Embryonic facial prominence (tissue), 1 donor: ENCODE data around the gene BORCS6.
"Not testable (repeated sequence)": the region's sequence is repeated elsewhere in the genome, so short reads cannot be mapped to it uniquely, and the experiment has no call there.

Source experiments
- DNase-seq: peaks from one replicate; pipeline ENCODE4 v3.0.0-alpha.2; 2016; ENCODE audit errors: extremely low spot score

Gene BORCS6

DNA sequence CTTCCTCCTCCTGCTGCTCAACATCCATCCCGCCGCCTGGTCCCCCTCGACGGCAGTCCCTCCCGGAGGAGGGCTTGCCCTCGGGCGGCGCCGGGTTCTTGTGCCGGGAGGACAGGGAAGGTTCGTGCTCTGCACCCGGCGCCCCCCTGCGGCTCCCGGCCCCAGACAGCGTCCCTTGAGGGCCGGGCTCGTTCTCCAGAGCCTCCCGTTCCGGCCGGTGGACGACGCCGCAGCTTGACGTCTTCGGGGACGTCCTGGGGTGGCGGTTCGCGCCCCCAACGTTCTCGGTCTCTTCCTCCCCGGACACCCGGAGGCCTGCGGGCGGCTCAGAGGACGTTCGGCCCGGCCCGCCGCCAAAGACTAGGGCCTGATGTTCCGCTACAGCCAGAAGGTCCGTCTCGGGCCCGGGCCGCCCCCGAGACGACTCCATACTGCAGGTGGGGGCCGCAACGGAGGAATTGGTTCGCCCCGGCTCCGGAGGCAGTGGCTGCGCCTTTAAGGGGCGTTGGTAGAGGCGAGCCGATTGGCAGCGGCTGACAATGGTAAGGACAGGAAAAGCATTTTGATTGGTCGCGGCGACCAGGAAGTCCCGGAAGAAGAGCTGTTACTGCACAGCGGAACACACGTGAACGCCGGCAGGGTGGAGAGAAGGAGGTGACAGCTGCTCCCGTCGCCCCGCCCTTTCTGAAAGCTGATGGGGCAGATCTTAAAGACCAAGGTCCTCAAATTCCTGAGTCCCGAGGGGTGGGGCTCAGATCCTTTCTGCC lies at the start of gene BORCS6:
TSS of gene BORCS6 (minus strand) at position 470 of the 767 bp plus-strand sequence. CDS start at position 430, 40 bp downstream.
- peak; percentile 97 for DNase-seq

DNA sequence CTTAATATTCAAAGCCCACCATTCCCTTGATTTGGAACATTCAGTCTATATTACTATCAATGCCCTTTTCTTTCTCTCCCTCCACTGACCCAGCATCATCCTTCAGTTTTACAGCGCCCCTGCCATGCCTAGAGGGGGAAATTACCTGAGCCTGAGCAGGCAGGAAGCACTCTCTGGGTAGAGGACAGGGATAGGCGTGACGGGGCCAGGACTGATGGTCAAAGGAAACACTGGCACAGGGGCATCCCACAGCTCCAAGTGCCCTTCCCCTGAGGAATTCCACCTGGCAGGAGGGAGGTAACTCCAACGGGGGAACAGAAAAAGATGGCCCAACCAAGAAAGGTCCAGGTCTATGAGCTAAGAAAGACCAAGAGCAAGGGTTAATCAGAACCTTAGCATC lies 47.9 kb upstream of the BORCS6 start:
- DNase-seq: no peak

DNA sequence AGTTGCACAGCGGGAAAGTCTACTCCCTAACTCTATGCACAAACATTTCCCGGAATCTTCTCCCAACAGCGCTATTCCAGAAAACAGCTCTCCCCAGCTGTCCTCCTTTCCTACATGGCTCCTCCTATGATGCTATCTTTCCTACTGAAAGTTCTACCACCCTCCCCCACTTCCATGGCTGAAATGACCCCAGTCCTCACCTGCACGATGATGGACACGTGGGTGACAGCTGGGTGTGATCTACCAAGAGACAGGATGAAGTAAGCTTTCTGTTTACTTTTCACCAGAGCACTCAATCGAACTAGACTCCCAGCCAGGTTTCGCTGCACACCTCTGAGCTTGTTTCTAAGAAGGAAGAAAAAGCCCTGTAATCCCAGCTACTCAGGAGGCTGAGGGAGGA lies 47.2 kb upstream of the BORCS6 start:
- no peak for DNase-seq

DNA sequence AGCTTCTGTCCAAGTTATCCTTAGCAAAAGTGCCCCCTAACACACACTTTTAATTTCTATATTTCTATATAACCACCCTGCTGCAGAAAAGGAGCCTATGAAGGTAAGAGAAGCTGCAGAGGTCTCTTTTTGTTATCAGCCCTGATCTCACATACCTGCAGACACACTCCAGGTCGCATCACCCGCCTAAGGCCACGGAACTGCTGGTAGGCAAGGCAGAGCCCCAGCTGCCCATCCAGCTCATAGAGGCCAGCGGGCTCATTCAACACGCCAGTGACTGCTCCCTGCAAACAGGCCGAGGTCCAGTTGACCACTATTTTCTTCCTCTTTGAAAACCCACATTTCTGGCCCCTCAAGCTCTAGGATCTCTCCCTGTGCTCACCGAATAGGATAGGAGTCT lies 45.7 kb upstream of the BORCS6 start:
- DNase-seq: no peak

DNA sequence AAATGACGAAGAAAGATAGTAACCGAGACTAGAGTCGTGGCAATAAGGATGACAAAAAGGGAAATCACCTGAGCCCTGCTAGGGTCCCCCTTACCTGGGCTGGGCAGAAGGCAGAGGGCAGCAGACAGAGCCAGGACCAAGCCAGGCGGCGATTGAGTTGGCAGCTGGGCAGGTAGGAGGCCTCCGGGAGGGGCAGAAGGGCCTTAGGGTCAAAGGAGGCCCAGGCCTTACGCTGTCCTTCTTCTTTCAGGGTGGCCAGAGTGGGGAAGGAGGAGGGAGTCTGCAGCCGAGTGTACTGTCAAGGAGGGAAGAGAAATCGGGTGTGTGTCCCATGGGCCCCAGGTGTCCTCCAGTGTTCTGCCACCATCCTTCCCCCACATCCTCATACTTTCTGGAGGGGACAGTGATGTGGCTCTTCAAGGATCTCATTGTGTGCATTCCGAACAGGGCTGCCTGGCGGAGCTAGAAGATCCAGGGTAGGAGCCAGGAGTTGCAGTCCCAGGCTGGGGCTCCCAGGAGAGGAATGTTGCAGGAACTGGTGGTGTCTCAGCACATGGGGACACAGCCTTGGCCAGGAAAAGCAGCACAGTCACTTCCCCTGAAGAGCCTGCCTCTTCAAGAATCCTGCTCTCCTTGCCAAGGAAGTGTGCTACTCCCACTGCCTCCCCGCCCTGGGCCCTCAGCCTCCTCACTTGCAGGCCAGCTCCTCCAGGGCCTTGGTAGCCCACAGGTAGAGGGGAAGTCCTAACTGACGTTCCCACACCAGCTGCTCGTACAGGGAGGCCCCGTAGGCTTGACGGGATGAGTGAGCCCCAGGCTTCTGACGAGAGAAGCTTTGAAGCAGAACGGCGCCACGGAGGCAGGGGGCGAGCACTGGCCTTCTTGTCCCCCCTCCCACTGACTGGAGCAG lies 44.6 kb upstream of the BORCS6 start:
- no peak for DNase-seq

DNA sequence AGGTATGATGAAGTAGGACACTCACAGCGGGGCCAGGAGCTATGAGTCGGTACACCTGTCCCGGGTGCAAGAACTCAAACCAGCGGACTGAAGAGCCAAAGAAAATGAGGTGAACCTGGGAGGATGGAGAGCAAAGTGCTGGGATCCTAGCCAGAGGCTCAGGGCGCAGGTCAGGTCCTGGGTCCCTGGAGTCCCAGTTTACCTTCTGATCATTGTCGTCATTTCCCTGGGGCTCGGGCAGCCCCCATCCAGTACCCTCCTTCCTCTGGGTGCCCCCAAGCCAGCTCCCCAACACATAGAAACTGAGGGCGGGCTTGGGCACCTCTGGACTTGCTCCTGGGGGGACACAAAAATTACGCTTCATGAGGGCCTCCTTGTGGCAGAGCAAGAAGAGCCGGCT lies 41.7 kb upstream of the BORCS6 start:
- no peak for DNase-seq

DNA sequence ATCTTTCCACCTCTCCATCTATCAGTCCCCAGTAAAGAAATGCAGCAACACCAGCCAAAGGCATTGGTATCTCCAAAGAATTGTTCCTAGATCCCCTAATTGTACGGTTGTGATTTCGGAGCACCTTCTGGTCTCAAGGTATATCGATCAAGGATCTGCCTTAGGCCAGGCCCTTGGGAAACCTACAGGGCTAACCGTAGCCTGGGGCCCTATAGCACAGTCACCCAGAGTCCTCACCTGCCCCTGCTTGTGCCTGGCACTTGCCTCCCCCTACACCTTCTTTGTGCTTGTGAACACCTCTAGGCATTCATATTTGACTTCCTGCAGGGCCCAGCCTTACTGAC lies 37.2 kb upstream of the BORCS6 start:
- no peak for DNase-seq

DNA sequence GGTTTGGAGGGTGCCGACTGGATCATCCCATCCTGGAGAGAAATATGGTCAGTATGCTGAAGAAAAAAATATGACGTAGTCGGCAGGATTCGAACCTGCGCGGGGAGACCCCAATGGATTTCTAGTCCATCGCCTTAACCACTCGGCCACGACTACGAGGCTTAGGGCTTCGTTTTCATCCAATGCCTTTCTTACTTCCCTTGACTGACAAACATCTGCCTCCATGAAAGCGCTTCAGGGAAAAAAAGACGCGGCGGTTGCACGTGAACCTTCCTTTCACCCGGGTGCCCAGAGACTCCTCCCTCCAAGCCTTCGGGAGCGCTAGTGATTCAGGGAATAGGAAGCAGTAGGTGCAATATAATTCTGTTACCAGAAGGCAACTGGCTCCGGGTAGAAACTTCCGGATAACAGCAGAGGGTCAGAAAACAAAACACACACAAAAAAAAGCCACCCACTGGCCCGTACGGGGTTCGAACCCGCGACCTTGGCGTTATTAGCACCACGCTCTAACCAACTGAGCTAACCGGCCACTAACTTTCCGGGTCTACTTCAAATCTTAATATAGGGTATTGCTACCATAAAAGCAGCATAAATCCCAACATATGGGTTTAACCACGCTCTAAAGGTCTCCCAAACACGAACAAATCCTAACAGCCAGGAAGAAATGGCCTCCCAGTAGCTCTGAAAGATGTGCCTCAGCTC lies 36.7 kb upstream of the BORCS6 start:
- DNase-seq: peak; percentile 85

DNA sequence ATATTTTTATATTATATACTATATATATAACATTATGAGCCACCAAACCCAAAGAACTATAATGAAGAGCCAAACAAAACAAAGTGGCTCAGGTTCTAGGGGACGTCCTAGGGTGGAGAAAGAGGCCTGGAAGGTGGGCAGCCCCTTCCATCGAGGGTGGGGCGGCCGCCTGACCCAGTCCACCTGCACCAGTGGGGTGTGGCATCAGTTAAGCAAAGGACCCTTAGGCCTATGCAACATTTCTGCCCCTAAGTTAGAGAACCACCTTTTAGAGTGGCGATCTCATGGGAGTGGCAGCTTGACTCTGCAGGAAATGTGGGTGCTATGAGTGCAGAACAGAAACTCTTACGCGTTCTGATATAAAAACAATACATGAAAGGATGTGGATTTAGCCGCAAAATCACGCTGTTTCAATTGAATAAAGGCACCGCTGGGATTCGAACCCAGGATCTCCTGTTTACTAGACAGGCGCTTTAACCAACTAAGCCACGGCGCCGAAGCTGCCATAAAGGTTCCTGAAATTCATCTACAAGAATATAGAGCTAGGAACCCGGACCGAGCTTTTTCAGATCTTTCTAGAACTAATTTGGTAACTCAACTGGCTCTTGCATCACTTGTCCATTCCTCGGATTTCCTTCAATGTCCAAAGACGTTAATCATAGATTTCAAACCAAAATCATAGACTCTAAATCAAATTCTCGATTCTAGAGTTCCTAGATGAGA lies 36.0 kb upstream of the BORCS6 start:
- DNase-seq: peak; percentile 35

DNA sequence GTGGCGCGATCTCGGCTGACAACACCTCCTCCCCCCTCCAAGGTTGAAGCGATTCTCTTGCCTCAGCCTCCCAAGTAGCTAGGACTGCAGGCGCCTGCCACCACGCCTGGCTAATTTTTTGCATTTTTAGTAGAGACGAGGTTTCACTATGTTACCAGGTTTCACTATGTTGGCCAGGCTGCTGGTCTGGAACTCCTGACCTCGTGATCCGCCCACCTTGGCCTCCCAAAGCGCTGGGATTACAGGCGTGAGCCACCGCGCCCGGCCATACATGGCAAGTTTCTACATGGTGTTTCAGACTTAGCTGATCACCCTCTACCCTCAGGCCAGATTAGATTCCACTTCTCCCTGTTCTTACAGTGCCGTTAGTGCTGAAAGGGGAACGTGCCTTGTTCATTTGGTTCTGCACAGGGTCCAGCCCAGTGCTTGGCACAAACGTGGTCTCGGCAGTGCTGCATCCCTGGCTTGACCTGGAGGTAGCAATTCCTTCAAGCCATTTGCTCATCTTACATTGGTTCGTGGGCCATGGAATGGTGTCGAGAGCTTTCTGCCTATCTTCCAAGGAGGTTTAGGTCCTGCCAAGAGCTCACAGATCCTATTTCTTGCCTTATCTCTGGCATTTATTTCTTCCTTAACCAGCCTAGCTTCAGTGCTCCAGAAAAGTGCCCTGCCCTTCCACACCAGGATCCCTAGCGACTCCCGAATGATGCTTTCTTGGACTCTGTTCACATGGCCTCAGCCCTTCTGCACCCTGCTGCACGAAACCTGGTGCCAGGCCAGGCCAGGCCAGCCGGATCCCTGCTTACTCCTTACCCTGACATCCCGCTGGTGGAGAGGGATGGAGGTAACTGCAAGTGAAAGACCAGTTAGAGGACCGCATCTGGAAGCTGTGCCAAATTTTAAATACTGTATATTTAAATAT lies 35.2 kb upstream of the BORCS6 start:
- no peak for DNase-seq

DNA sequence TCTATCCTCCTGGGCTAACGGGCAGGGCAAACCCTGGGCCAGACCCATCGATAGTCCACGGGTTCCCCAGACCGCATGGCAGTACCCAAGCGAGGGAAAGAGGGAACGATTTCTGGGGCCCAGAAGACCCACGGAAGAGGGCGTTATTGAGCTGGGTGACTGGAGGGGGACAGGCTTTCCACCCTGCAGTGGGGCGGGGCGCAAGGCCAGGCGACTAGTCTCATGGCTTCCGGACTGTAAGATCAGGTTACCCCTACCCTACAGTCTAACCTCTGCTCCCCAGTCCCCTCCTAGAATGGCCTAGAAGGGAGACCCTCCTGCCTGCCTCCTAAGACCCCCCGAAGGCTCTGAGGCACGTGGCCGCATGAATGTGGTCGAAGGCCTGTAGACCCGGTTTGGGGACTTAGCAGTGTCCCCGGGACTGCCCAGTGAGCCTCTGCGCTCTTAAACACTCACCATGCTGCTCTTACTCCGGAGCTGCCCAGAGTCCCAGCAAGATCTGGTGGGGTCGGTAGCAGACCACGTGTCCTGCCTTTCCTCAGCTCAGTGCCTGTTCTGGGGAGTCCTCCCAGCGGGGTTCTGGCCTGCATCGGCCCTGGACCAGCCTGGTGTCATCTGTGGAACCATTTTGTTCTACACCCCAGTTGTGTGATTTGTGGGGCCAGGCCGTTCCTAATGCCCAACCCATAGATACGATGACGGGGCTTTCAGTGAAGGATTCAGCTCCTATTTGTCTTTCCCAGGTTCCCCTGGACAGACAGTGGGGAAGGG lies 33.6 kb upstream of the BORCS6 start:
- DNase-seq: no peak

DNA sequence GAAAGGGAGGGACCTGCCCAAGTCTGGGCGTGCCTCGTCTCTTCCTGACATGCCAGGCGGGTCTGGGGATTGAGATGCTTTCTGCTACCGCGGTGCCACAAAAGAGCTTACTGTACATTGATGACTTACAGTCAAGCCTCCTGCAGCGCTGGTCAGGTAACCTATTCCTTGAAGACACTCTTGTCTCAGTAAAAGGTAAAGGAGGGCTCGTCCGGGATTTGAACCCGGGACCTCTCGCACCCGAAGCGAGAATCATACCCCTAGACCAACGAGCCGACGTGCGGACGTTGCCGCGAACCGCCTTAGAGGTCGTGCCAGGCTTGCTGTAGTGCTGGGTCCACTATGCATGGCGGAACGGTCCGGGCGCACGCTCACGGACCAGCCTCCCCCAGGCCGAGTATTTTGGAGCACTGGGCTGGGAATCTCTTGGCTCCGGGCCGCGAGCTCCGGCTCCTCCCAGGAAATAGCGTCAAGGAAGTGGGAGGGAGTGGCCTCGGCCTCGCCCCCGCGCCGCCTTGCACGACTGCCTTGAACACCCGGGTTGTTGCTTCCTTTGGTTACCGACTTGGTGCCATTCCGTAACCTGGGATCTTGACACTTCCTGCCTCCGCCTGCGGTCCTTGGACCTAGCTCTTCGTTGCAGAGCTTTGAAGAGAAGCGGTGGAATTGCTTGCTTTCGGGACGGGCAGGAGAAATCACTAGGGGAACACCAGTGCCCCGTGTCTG lies 32.8 kb upstream of the BORCS6 start:
- peak; percentile 84 for DNase-seq

DNA sequence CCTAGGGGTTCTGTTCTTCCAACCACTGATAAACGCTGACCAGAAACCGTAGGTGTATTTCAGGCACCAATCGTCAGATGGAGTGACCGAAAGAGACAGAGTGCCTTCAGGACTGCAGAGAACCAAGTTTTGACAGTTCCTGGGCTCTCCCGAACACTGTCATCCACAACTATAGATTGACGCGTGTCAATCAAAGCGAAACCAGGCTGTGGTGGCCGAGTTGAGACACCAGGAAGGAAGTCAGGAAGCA lies 32.3 kb upstream of the BORCS6 start:
- DNase-seq: no peak

DNA sequence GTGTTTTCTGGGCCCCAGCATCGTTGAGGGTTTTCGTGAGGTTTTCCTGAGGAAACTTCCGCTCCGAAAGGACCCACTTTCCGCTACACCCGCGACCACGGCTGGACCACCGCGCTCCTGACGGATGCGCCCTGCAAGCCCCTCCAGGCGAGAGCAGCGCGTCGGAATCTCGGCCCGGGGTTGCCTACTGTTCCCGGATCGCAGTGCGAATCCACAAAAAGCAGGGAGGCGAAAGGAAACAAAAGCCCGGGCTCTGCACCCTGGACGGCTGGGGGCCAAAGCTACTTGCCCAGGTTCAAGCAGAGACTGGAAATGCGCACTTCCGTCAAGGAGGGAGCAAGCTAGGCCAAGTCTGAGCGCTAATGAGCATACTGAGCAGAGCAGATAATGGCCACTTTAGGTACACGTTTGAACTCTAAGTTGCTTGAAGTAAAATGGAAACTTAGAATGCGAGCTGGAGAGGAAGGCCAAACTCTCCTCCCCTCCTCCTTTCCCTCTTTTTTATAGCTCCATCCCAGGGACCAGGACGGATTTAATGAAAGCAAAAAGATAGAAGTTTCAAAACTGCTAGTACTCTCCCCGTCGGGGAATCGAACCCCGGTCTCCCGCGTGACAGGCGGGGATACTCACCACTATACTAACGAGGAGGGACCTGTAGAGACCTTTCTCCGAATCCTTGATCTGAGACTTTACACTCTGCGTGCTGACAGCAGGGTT lies 31.8 kb upstream of the BORCS6 start:
- peak; percentile 87 for DNase-seq

DNA sequence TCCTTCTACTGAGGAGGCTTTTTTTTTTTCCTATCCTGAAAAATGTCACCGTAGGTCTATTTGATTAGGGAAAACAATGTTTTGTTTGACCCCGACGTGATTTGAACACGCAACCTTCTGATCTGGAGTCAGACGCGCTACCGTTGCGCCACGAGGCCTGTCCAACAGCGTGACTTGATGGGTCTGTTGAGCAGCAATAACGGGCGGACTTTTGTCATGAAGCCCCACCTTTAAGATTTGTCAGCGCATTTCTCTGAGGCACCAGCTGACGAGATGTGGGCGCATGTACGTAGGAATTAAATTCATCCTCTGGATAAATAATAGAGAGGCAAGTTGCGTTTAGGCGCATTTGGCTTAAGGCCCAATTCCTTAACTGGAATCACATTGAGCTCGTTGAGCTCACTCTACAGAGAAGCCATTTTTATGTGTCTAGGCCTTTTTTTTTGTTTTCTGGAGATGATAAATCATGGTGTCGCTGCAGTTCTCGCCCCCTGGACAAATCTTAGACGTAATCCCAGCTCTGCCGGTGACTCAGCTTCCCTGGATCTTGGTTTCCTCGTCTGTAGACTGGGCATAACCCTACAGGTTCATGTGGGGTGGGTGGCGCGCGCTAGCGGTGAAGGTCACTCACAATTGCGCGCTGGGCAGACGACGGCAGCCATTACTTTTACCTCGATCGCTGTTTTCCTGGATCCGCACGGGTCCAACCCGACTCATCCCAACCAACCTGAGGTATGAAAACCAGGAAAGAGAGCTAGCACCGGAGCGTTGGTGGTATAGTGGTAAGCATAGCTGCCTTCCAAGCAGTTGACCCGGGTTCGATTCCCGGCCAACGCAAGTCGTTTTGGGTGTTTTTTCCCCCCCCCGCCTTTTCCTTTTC lies 31.0 kb upstream of the BORCS6 start:
- DNase-seq: peak; percentile 87

DNA sequence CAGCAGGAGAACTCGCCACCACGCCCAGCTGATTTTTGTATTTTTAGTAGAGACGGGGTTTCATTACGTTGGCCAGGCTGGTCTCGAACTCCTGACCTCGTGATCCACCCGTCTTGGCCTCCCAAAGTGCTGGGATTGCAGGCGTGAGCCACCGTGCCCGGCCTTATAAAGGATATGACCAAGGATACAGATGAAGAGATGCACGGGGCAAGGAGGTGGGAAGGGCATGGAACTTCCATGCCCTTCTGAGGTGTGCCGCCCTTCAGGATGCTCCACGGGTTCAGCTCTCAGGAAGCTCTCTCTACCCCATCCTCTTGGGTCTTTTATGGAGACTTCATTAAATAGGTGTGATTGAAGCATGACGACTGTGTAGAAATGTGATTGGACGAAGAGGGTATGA lies 24.0 kb upstream of the BORCS6 start:
- DNase-seq: not testable (repeated sequence)

DNA sequence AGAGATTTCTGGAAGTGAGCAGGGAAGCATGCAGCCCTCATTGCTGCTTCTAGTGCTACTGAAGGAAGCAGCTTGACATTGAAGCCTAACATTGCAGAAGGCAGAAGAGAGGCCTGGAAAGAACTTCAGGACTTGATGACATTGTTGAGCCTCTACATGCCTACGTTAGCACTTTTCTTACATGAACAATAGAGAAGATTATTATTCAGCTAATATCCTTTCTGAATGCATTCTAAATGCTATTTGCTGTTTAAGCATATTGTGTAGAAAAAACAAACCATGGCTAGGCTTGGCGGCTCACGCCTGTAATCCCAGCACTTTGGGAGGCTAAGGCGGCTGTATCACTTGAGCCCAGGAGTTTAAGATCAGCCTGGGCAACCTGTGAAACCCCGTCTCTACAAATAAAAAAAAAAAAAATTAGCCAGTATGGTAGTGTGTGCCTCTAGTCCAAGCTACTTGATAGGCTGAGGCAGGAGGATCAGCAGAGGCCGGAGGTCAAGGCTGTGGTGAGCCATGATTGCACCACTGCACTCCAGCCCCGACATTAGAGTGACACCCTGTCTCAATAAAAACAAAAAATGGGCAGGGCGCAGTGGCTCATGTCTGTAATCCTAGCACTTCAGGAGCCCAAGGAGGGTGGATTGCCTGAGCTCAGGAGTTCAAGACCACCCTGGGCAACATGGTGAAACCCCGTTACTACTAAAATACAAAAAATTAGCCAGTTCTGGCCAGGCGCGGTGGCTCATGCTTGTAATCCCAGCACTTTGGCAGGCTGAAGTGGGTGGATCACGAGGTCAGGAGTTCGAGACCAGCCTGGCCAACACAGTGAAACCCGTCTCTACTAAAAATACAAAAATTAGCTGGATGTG lies 22.6 kb upstream of the BORCS6 start:
- DNase-seq: no peak
